Activated CD8-positive, alpha-beta memory T cell treated with anti-CD3 and anti-CD28 coated beads, Interleukin-2, amount 10 ng/mL, durations not matched to agents 7 days and 5 days (primary cell): ENCODE results near the gene NSUN7. TPM values are rescaled to one million over a fixed set of nuclear protein-coding genes. Genes with fewer than 3 reads are reported as not detected.
"Not testable (repeated sequence)": the region's sequence is repeated elsewhere in the genome, so short reads cannot be mapped to it uniquely, and the experiment has no call there.

Experiments
- ATAC-seq: fragments of 150-1000 bp; cut with Tn5 transposase; one replicate; pipeline ENCODE4 v1.10.0; 2021; ENCODE audit warnings: moderate library complexity
- CTCF ChIA-PET: fragments of 350-600 bp; sonication (Branson Sonifier 250); formaldehyde crosslinking; loops from one replicate; lab custom pipeline; 2021; ENCODE audit warnings: antibody characterized with exemption; lab: Charles Lee
- DNase-seq: peaks from one replicate; pipeline ENCODE4 v3.0.0-alpha.2; 2020
- H3K27ac Mint-ChIP-seq: one replicate; pipeline ENCODE4 v1.8.0; 2021; ENCODE audit warnings: mild to moderate bottlenecking, mixed read lengths
- H3K27me3 Mint-ChIP-seq: one replicate; pipeline ENCODE4 v1.8.0; 2021; ENCODE audit warnings: mixed read lengths
- H3K36me3 Mint-ChIP-seq: one replicate; pipeline ENCODE4 v1.8.0; 2021; ENCODE audit warnings: mild to moderate bottlenecking, mixed read lengths
- H3K4me1 Mint-ChIP-seq: one replicate; pipeline ENCODE4 v1.8.0; 2021; ENCODE audit warnings: mixed read lengths
- H3K4me3 Mint-ChIP-seq: one replicate; pipeline ENCODE4 v1.8.0; 2021; ENCODE audit warnings: mild to moderate bottlenecking, moderate library complexity, mixed read lengths
- H3K9me3 Mint-ChIP-seq: one replicate; pipeline ENCODE4 v1.8.0; 2022; ENCODE audit warnings: low read depth, mixed read lengths
- total RNA-seq, 2 experiments: library from RNA; stranded (reverse); gene quantifications; one replicate each; pipeline ENCODE4 v1.2.3, GENCODE V29; 2021

The NSUN7 gene, protein sequence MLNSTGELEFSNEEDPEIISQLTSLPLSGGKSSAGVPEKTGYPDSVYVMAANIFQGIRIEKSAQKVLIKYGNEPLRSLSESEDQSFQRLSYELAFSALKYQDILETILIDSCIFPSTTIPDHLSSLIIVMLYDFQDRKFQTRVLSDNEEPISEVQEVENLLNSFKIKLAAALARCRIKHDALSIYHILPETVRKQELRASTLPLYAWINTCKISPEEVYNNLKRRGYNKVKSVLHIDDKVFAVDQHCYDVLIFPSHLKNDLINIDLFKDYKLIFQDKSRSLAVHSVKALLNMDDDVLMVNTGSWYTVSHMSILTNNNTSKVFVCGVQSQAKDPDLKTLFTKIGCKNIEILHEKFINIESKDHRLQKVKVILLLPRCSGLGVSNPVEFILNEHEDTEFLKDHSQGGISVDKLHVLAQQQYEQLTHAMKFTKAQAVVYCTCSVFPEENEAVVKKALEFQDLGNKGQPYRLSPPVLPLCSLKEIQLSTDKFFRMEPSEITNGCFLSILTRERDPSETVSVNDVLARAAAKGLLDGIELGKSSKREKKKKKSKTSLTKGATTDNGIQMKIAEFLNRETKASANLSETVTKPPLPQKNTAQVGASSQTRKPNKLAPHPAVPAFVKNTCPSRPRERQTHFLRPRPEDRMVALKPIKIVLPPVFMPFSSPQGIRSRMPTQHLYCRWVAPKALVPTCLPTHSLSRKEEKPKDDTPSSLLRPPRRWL
- total RNA-seq, result under 1 TPM; 0.42 to 0.55 TPM

DNA sequence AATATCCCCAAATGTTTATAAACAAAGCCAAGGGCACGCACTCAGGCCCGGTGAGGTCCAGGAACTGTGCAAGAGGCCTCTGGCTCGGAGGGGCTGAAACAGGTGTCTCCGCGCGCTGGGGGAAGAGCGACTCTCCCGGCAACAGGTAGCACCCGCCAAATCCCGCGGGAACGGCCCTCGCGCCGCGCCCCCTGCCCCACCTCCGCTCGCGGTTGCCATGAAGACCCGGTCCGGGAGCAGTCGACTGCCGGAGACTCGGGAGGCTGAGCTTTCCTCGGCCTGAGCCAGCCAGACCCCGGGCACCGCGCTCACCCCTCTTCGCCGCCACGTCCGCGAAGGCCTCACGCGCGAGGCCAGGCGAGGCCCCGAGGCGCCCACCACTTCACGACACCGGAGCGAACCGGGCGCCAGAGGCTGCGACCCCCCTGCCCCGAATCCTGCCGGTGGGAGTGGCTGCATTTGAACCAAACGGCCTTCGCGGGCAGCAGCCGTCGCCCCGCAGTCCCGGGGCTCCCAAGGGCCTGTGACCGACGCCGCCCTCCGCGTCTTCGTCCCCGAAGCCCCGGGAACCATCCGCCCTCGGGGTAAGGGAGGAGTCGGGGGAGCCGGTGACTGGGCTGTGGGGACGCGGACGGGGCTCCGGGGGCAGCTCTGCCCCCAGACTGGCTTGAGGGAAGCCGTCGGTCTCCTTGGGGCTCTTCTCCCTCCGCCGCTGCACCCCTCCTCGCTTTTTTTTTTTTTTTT is at the start of gene NSUN7:
Gene NSUN7, plus strand, starts transcription at position 239 of the 744 bp plus-strand sequence. CDS start 739 bp downstream, outside the sequence.
- CTCF ChIA-PET, result no interaction called here
- H3K9me3 Mint-ChIP-seq, result no peaks in the 10 kb centered on the region

DNA sequence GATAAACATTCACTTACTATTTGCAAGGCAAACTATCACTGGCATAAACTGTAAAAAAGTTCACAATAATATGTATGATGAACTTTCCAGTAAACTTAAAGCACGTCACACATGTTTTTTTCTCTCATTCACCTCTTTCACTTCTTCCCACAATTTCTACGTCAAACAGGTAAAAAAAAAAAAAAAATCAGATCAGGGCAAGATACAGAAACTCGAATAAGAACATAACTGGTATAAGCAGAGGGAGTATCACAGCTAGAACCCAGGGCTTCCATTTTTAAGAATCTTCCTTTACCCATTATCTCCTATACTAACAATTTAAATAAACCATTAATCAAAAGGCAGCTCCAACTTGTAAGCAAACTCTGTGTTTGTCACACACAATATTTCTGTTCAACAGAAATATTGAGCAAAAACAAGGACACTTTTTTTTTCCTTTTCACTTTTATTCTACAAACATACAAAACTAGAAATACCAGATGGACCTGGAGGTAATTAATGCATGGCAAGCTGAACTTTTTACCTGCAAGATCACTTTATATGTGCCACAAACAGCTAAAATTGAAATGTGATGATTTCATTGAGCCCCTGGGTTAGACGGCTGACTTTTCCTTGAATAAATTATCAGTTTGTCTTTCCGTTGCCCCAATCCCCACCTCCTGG is 47.5 kb upstream of the NSUN7 start:
- H3K4me3 Mint-ChIP-seq, result peak overlapping the region; percentile 20

More for the DNA sequence above, at the start of gene NSUN7:
- ATAC-seq (peak; percentile 72), DNase-seq (no peak)
- H3K27ac Mint-ChIP-seq, result no peak within 1 kb of the TSS
- peaks cover 9% of the 10 kb centered on the region for H3K4me1 Mint-ChIP-seq
- H3K36me3 Mint-ChIP-seq, result peaks cover 14% of the 10 kb centered on the region
- peak within 1 kb of the TSS; percentile 41 for H3K4me3 Mint-ChIP-seq
- peaks cover 62% of the 10 kb centered on the region for H3K27me3 Mint-ChIP-seq

DNA sequence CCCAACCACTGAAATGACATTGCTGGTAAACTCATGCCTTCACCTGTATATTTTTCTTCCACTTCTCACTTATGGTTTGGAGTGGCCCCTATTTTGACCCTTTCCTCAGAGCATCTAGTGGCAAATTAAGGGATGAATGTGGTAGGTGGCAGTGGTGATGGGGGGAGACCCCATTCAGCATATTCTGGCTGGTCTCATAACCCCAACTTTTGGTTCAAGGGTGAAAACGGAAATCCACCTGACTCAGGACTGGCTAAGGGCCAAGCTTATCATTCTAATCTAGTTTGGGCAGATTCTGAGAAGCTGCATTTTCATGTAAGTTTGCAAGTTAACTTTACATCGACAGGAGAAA is 47.0 kb upstream of the NSUN7 start:
- ATAC-seq, result peak; percentile 73
- H3K27me3 Mint-ChIP-seq, result peaks cover 2% of the 10 kb centered on the region
- no peaks in the 10 kb centered on the region for H3K9me3 Mint-ChIP-seq
- DNase-seq, result peak; percentile 51
- peak overlapping the region; percentile 20 for H3K4me3 Mint-ChIP-seq
- H3K27ac Mint-ChIP-seq, result peak overlapping the region; percentile 79
- H3K36me3 Mint-ChIP-seq, result peaks cover 4% of the 10 kb centered on the region
- peaks cover 41% of the 10 kb centered on the region for H3K4me1 Mint-ChIP-seq
- CTCF ChIA-PET, result interaction anchor here (1.3 to 1.6 kb wide), 3 partner anchors 30 to 40 kb away, joined by 4 read pairs; no protein-coding TSS in a partner anchor

More for the DNA sequence above, 47.5 kb upstream of the NSUN7 start:
- Mint-ChIP-seq H3K9me3 (no peaks in the 10 kb centered on the region), H3K27ac (peak overlapping the region; percentile 79), H3K36me3 (peaks cover 4% of the 10 kb centered on the region), H3K27me3 (no peaks in the 10 kb centered on the region), H3K4me1 (peaks cover 41% of the 10 kb centered on the region)
- CTCF ChIA-PET, result interaction anchor here (1.3 to 1.6 kb wide), 3 partner anchors 29 to 40 kb away, joined by 4 read pairs; no protein-coding TSS in a partner anchor
- ATAC-seq (peak; percentile 67), DNase-seq (no peak)

DNA sequence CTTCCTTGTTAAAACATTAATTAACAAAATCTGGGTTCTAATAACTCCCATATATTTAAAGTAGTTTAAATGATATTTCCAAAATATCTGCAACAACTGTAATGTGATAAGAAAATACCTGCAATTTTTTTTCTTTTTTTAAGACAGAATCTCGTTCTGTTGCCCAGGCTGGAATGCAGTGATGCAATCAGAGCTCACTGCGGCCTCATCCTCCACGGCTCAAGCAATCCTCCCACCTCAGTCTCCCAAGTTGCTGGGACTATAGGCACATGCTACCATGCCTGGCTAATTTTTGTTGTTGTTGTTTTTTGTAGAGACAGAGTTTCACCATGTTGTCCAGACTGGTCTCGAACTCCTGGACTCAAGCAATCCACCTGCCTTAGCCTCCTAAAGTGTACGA is 45.7 kb upstream of the NSUN7 start:
- Mint-ChIP-seq H3K4me3 (no peak overlapping the region), H3K9me3 (no peaks in the 10 kb centered on the region), H3K36me3 (peaks cover 3% of the 10 kb centered on the region), H3K4me1 (peaks cover 37% of the 10 kb centered on the region), H3K27ac (no peak overlapping the region), H3K27me3 (peaks cover 15% of the 10 kb centered on the region)
- ATAC-seq (no peak), DNase-seq (no peak)
- CTCF ChIA-PET, result no interaction called here

DNA sequence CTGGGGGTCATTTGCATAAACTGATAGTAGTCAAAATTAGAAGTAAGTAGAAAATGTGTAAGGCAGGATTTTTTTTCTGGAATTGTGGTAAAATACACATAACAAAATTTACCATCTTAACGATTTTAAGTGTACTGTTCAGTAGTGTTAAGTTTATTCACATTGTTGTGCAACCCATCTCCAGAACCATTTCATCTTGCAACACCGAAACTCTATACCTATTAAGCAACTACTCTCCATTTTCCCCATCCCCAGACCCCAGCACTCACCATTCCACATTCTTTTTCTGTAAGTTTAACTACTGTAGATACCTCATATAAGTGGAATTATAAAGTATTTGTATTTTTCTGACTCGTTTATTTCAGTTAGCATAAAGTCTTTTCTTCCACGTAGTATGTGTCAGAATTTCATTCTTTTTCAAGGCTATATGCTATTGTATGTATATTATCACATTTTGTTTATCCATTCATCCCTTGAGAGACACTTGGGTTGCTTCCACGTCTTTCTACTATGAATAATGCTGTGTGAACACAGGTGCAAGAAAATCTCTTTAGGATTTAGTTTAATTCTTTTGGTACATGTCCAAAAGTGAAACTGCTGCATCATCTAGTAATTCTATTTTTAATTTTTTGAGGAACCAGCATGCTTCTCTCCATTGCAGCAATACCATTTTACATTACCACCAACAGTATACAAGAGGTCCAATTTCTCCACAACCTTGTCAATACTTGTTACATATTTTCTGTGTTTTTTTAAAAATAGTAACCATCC is 39.1 kb upstream of the NSUN7 start:
- no peaks in the 10 kb centered on the region for H3K9me3 Mint-ChIP-seq
- no peak overlapping the region for H3K4me3 Mint-ChIP-seq
- ATAC-seq (no peak), DNase-seq (no peak)
- peaks cover 20% of the 10 kb centered on the region for H3K4me1 Mint-ChIP-seq
- CTCF ChIA-PET, result no interaction called here
- H3K27ac Mint-ChIP-seq, result no peak overlapping the region
- H3K36me3 Mint-ChIP-seq, result no peaks in the 10 kb centered on the region
- H3K27me3 Mint-ChIP-seq, result peaks cover 44% of the 10 kb centered on the region

DNA sequence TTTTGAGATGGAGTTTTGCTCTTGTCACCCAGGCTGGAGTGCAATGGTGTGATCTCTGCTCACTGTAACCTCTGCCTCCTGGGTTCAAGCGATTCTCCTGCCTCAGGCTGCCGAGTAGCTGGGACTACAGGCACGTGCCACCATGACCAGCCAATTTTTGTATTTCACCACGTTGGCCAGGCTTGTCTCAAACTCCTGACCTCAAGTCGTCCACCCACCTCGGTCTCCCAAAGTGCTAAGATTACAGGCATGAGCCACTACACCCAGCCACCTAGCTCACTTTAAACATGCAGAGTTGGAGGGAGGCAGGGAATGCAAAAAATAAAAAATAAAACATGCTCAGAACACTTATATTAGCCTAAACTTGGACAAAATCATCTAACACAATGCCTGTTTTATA is 36.8 kb upstream of the NSUN7 start:
- peaks cover 39% of the 10 kb centered on the region for H3K27me3 Mint-ChIP-seq
- CTCF ChIA-PET, result interaction anchor here (0.9 kb wide), 1 partner anchor 13 kb away, joined by 4 read pairs; no protein-coding TSS in a partner anchor
- DNase-seq, H3K27ac Mint-ChIP-seq, H3K36me3 Mint-ChIP-seq, H3K9me3 Mint-ChIP-seq, H3K4me3 Mint-ChIP-seq, ATAC-seq: not testable (repeated sequence)
- H3K4me1 Mint-ChIP-seq, result peaks cover 25% of the 10 kb centered on the region

DNA sequence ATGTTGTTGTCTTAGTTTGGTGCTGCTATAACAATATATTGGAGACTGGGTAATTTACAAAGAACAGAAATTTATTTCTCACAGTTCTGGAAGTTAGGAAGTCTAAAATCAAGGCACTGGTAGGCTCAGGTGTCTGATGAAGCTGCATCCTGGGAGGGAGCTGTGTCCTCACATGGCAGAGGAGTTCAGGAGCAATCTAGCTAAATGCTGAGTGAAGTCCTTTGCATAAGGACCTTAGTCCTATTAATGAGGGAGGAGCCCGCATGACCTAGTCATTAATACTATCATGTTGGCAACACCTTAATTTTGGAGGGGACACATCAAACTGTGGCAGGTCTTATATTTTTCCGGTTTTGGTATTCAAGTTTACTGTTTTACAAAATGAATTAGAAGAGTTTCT is 36.0 kb upstream of the NSUN7 start:
- no peak for ATAC-seq
- Mint-ChIP-seq H3K4me3 (no peak overlapping the region), H3K27ac (no peak overlapping the region), H3K9me3 (no peaks in the 10 kb centered on the region), H3K27me3 (peaks cover 31% of the 10 kb centered on the region), H3K4me1 (peaks cover 28% of the 10 kb centered on the region), H3K36me3 (no peaks in the 10 kb centered on the region)
- no peak for DNase-seq
- CTCF ChIA-PET, result no interaction called here

DNA sequence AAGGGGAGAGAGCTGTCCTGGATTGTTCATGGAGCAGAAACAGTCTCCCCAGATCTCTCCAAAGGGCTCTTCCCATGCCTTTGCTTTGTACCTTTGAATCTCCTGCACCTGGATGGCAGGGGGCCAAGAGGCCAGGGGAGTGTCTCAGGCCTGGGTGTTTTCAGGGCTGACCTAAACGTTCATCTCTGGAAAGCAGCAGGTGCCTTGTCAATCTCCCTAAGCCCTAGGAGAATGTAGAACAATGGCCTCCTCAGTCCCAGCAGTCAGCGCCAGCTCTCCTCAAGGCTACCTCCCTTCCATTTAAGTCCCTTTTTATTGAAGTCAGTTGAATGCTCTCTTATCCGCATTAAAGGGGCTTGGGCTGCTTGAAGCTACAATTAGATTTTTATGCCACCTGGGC is 31.2 kb upstream of the NSUN7 start:
- H3K9me3 Mint-ChIP-seq, result no peaks in the 10 kb centered on the region

DNA sequence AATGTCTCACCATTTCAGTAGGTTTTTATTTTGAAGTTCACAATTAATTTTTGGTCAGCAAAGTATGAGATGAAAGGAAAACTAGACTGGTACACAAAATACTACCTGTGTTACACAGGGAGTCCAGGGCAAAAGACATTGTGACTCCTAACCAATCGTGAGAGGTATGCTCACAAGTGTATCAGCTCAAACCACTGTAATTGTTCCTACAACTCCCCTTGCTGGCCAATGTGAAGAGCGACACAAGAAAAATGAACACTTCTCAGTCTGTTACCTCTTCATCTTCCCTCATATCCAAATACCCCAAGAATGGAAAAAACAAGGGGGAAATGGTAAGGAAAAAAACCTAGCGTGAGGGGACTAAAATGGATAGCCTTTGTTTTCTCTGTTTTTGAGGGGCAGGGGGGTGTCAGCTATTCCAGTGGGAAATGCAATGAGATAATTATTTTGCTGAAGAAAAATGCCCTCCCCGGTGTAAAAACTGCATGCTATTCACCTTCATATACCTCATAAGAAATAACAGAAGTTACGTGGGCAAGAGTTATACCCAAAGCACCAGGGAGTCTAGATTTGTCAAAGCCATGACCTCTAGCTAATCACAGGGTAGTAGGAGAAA is 30.6 kb upstream of the NSUN7 start:
- Mint-ChIP-seq H3K4me3 (no peak overlapping the region), H3K4me1 (peaks cover 21% of the 10 kb centered on the region), H3K36me3 (peaks cover 3% of the 10 kb centered on the region), H3K9me3 (no peaks in the 10 kb centered on the region), H3K27ac (no peak overlapping the region), H3K27me3 (peaks cover 4% of the 10 kb centered on the region)
- CTCF ChIA-PET, result interaction anchor here (0.6 to 3.0 kb wide), 17 partner anchors 13 to 607 kb away, joined by 3 to 10 read pairs (median 3); no protein-coding TSS in a partner anchor
- peak; percentile 70 for ATAC-seq
- no peak for DNase-seq

More for the DNA sequence above, 31.2 kb upstream of the NSUN7 start:
- Mint-ChIP-seq H3K4me1 (peaks cover 24% of the 10 kb centered on the region), H3K27ac (no peak overlapping the region), H3K27me3 (peaks cover 9% of the 10 kb centered on the region), H3K4me3 (no peak overlapping the region), H3K36me3 (peaks cover under 1% of the 10 kb centered on the region)
- no peak for DNase-seq
- no peak for ATAC-seq
- CTCF ChIA-PET, result interaction anchor here (0.6 to 3.0 kb wide), 16 partner anchors 12 to 607 kb away, joined by 3 to 10 read pairs (median 4); no protein-coding TSS in a partner anchor

DNA sequence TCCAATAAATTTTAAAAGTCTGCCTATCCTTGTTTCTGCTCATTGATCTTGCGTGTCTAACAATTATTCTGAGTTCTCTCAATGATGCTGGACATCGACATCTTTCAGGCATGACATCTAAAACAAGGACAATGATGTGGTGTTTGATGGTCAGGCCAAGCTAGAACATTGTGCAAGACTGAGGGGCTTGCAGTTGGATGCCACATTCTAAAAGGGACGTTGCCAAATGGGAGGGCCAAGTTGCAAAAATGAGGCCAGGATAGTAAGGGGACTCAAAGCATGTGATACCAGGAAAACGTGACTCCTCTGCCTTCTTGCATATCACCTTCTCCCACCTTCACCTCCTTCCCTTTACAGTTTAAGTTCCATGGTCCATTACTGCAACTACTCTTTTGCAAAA is 29.4 kb upstream of the NSUN7 start:
- Mint-ChIP-seq H3K36me3 (peaks cover 4% of the 10 kb centered on the region), H3K4me1 (peaks cover 20% of the 10 kb centered on the region), H3K9me3 (peaks cover 2% of the 10 kb centered on the region), H3K4me3 (no peak overlapping the region), H3K27me3 (peaks cover 3% of the 10 kb centered on the region), H3K27ac (no peak overlapping the region)
- DNase-seq, result no peak
- no peak for ATAC-seq
- CTCF ChIA-PET, result interaction anchor here (1.0 to 3.0 kb wide), 6 partner anchors 14 to 403 kb away, joined by 3 to 8 read pairs (median 4); no protein-coding TSS in a partner anchor

DNA sequence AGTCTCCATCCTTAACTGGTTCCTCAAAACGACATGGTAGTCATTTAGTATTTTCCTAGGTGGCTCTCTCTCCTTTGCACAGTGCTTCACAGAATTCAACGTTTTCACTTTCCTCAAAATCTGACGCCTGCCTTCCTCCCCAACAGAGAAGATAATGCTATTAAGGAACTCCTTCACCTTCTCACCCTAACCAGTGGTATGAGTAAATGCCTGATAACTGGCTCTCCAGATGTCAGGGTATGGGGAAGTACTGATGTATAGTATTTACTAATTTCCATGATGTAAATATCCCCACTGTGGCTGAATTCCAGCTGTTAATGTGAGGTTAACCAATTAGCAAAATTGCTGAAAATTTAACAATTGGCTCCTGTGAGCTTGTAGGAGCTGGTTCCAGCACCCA is 28.8 kb upstream of the NSUN7 start:
- peaks cover 2% of the 10 kb centered on the region for H3K9me3 Mint-ChIP-seq
- no peak for DNase-seq
- CTCF ChIA-PET, result interaction anchor here (1.0 kb wide), 3 partner anchors 48 to 123 kb away, joined by 3 to 6 read pairs (median 3); no protein-coding TSS in a partner anchor
- H3K4me3 Mint-ChIP-seq, result no peak overlapping the region
- peaks cover 3% of the 10 kb centered on the region for H3K27me3 Mint-ChIP-seq
- H3K4me1 Mint-ChIP-seq, result peaks cover 20% of the 10 kb centered on the region
- H3K36me3 Mint-ChIP-seq, result peaks cover 4% of the 10 kb centered on the region
- H3K27ac Mint-ChIP-seq, result no peak overlapping the region
- ATAC-seq, result no peak
